ENCODE data around the gene COL28A1. TPM values are rescaled to one million over a fixed set of nuclear protein-coding genes. Genes with fewer than 3 reads are reported as not detected.
A peak's percentile ranks its signal among the peaks of the same experiment; 100 is the strongest.

COL28A1 gene
- total RNA-seq, 1 experiment from 2014 or later = 0.26 TPM

DNA sequence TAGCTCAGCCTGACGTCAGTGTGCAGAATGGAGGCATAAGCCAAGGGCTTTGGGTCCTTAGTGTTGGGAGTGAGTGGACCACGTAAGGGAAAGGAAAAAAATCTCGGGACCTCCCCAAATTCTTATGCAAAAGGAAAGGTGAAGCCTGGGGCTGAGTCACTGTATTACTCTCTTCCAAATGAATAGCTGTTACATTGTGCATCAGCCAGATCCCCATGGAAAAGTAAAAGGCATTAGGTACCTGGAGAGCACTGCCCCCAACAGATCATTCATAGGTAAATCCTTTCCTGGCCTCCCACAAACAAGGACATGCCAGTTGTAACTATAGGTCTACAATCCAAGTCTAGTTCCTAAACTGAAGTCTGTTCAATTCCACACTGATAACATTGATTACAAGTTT lies 182.8 kb downstream of the COL28A1 start:
- DNase-seq (peak; percentile 68), ATAC-seq (peak; percentile 74)
- Histone ChIP-seq H2AFZ (ENCODE audit: low read length) (no peak overlapping the region), H4K20me1 (ENCODE audit: low read length) (no peaks in the 10 kb centered on the region), H3K9ac (ENCODE audit: low read length) (no peak overlapping the region), H3K27ac (ENCODE audit: low read length) (no peak overlapping the region), H3K79me2 (ENCODE audit: low read length) (no peaks in the 10 kb centered on the region), H3K36me3 (ENCODE audit: low read depth, low read length) (no peaks in the 10 kb centered on the region), H3F3A (ENCODE audit: low read length, unreplicated experiment) (no peaks in the 10 kb centered on the region), H3K4me2 (ENCODE audit: low read length) (no peak overlapping the region), H3K4me3 (ENCODE audit: low read length) (no peak overlapping the region), H3K4me1 (ENCODE audit: insufficient read depth, low read length) (peaks cover 16% of the 10 kb centered on the region; the same call in 1 of the 2 replicates), H3K9me3 (ENCODE audit: low read length) (no peaks in the 10 kb centered on the region), H3K9me2 (replicated peaks; ENCODE audit: low read length) (no peaks in the 10 kb centered on the region), H3K27me3 (ENCODE audit: low read length) (no peaks in the 10 kb centered on the region)
- intact Hi-C loops (cut with micrococcal nuclease) = loop anchor here (5.0 kb wide), 1 partner anchor 171 kb away; the partner anchor contains the start of gene C1GALT1
- ChIA-PET CTCF (interaction anchor here (0.5 to 1.0 kb wide), 3 partner anchors 130 to 247 kb away, joined by 3 read pairs; no protein-coding TSS in a partner anchor), POLR2A (ENCODE audit: unreplicated experiment) (no interaction called here)
- no TSS peak for BruUV-seq (replicated peaks)
- no peak for TF ChIP-seq EZH2 (IDR thresholded peaks at IDR 0.05; ENCODE audit: low read length, unreplicated experiment)
- TF ChIP-seq, protein P1, sequence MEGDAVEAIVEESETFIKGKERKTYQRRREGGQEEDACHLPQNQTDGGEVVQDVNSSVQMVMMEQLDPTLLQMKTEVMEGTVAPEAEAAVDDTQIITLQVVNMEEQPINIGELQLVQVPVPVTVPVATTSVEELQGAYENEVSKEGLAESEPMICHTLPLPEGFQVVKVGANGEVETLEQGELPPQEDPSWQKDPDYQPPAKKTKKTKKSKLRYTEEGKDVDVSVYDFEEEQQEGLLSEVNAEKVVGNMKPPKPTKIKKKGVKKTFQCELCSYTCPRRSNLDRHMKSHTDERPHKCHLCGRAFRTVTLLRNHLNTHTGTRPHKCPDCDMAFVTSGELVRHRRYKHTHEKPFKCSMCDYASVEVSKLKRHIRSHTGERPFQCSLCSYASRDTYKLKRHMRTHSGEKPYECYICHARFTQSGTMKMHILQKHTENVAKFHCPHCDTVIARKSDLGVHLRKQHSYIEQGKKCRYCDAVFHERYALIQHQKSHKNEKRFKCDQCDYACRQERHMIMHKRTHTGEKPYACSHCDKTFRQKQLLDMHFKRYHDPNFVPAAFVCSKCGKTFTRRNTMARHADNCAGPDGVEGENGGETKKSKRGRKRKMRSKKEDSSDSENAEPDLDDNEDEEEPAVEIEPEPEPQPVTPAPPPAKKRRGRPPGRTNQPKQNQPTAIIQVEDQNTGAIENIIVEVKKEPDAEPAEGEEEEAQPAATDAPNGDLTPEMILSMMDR (conservative IDR thresholded peaks at IDR 0.05; ENCODE audit: low read depth, low read length) = peak; percentile 54

DNA sequence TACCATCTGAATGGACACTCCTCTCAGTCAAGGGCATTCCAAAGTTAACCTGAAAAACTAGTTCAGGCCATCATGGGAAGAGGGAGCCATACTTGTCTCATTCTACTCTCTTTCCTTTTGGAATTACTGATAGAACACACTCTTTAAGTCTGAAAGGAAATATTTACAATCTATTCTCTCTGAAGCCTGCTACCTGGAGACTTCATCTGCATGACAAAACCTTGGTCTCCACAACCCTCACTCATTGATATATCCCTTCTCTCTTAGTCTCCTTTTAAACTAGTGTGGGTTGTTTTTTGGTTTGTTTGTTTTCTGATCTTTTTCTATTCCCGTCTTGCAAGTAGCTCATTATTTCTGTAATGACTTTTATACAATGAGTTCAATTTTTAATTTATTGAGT lies 183.8 kb downstream of the COL28A1 start:
- no peaks in the 10 kb centered on the region for H3K36me3 ChIP-seq (ENCODE audit: low read depth, low read length)
- H4K20me1 ChIP-seq (ENCODE audit: low read length) = no peaks in the 10 kb centered on the region
- no peak overlapping the region for H3K27ac ChIP-seq (ENCODE audit: low read length)
- H3K4me1 ChIP-seq (ENCODE audit: insufficient read depth, low read length) = peaks cover 16% of the 10 kb centered on the region; the same call in 1 of the 2 replicates
- no TSS peak for BruUV-seq (replicated peaks)
- H3K4me2 ChIP-seq (ENCODE audit: low read length) = no peak overlapping the region
- no peaks in the 10 kb centered on the region for H3F3A ChIP-seq (ENCODE audit: low read length, unreplicated experiment)
- H3K79me2 ChIP-seq (ENCODE audit: low read length) = no peaks in the 10 kb centered on the region
- H3K27me3 ChIP-seq (ENCODE audit: low read length) = no peaks in the 10 kb centered on the region
- no peaks in the 10 kb centered on the region for H3K9me2 ChIP-seq (replicated peaks; ENCODE audit: low read length)
- ChIA-PET POLR2A (ENCODE audit: unreplicated experiment) (no interaction called here), CTCF (no interaction called here)
- intact Hi-C loops (cut with micrococcal nuclease) = loop anchor here (5.0 kb wide), 1 partner anchor 170 kb away; the partner anchor contains the start of gene C1GALT1
- no peak overlapping the region for H3K9ac ChIP-seq (ENCODE audit: low read length)
- H2AFZ ChIP-seq (ENCODE audit: low read length) = no peak overlapping the region
- ATAC-seq (no peak), DNase-seq (no peak)
- no peaks in the 10 kb centered on the region for H3K9me3 ChIP-seq (ENCODE audit: low read length)
- TF ChIP-seq EZH2phosphoT487 (IDR thresholded peaks at IDR 0.05; ENCODE audit: borderline replicate concordance, low read length) = no peak
- TF ChIP-seq, protein P1 (conservative IDR thresholded peaks at IDR 0.05; ENCODE audit: low read depth, low read length) = no peak
- TF ChIP-seq EZH2 (IDR thresholded peaks at IDR 0.05; ENCODE audit: low read length, unreplicated experiment) = no peak
- H3K4me3 ChIP-seq (ENCODE audit: low read length) = no peak overlapping the region

DNA sequence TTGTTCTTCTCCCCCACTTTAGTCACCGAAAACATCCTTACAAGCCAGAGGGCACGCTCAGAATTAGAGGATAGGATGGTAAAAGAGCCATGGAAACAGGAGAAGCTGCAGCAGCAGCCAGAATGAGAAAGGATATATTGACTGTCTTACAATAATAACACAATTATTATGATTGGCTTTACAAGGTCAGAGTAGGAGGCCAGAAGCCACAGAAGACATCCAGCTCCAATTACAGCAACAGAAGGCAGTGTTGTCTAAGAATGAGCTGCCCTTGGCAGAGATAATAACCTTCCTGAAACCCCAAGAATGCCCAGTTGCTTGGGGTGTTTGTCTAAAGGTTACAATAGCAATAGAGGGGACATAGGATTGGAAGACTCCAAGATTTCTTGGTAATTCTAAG lies 184.5 kb downstream of the COL28A1 start:
- H3K4me3 ChIP-seq (ENCODE audit: low read length) = no peak overlapping the region
- POLR2A ChIA-PET (ENCODE audit: unreplicated experiment) = no interaction called here
- DNase-seq = no peak
- no peaks in the 10 kb centered on the region for H3K9me3 ChIP-seq (ENCODE audit: low read length)
- H3K4me2 ChIP-seq (ENCODE audit: low read length) = no peak overlapping the region
- no peaks in the 10 kb centered on the region for H3K27me3 ChIP-seq (ENCODE audit: low read length)
- no peaks in the 10 kb centered on the region for H3K9me2 ChIP-seq (replicated peaks; ENCODE audit: low read length)
- no peak overlapping the region for H3K27ac ChIP-seq (ENCODE audit: low read length)
- no peak overlapping the region for H3K9ac ChIP-seq (ENCODE audit: low read length)
- intact Hi-C loops (cut with micrococcal nuclease) = loop anchor here (5.0 kb wide), 1 partner anchor 169 kb away; the partner anchor contains the start of gene C1GALT1
- CTCF ChIA-PET = interaction anchor here (0.6 kb wide), 1 partner anchor 248 kb away, joined by 3 read pairs; no protein-coding TSS in a partner anchor
- H4K20me1 ChIP-seq (ENCODE audit: low read length) = no peaks in the 10 kb centered on the region
- TF ChIP-seq EZH2 (IDR thresholded peaks at IDR 0.05; ENCODE audit: low read length, unreplicated experiment) = no peak
- TF ChIP-seq, protein P1 (conservative IDR thresholded peaks at IDR 0.05; ENCODE audit: low read depth, low read length) = no peak
- no peak for TF ChIP-seq EZH2phosphoT487 (IDR thresholded peaks at IDR 0.05; ENCODE audit: borderline replicate concordance, low read length)
- H3K79me2 ChIP-seq (ENCODE audit: low read length) = no peaks in the 10 kb centered on the region
- H2AFZ ChIP-seq (ENCODE audit: low read length) = no peak overlapping the region
- BruUV-seq (replicated peaks) = no TSS peak
- H3K36me3 ChIP-seq (ENCODE audit: low read depth, low read length) = no peaks in the 10 kb centered on the region
- H3K4me1 ChIP-seq (ENCODE audit: insufficient read depth, low read length) = peaks cover 16% of the 10 kb centered on the region; the same call in 1 of the 2 replicates
- no peak for ATAC-seq
- H3F3A ChIP-seq (ENCODE audit: low read length, unreplicated experiment) = no peaks in the 10 kb centered on the region
